ENCODE measurements around the gene CYP26A1.
"Not testable (repeated sequence)": the region's sequence is repeated elsewhere in the genome, so short reads cannot be mapped to it uniquely, and the experiment has no call there.

Gene CYP26A1

GRCh38 chr10:93080350-93081046 is 6.8 kb downstream of the CYP26A1 start:
- DNase-seq, result no peak

GRCh38 chr10:93081318-93081717 is 7.6 kb downstream of the CYP26A1 start:
- no peak for DNase-seq

GRCh38 chr10:93081834-93082233 is 8.1 kb downstream of the CYP26A1 start:
- DNase-seq, result no peak

- DNase-seq, result no peak
Measured at GRCh38 chr10:93083743-93084539, 10.2 kb downstream of the CYP26A1 start.

- no peak for DNase-seq
Measured at GRCh38 chr10:93085272-93085859, 11.7 kb downstream of the CYP26A1 start.

GRCh38 chr10:93086289-93086688 is 12.6 kb downstream of the CYP26A1 start:
- DNase-seq, result no peak

GRCh38 chr10:93087846-93088245 is 14.2 kb downstream of the CYP26A1 start:
- DNase-seq, result no peak

- no peak for DNase-seq
Measured at GRCh38 chr10:93088466-93088865, 14.8 kb downstream of the CYP26A1 start.

- no peak for DNase-seq
Measured at GRCh38 chr10:93090619-93091018, 16.9 kb downstream of the CYP26A1 start.

- no peak for DNase-seq
Measured at GRCh38 chr10:93091960-93092359, 18.3 kb downstream of the CYP26A1 start.

GRCh38 chr10:93095225-93095624 is 21.5 kb downstream of the CYP26A1 start:
- no peak for DNase-seq

- no peak for DNase-seq
Measured at GRCh38 chr10:93096901-93097300, 23.2 kb downstream of the CYP26A1 start.

- no peak for DNase-seq
Measured at GRCh38 chr10:93097386-93097785, 23.7 kb downstream of the CYP26A1 start.

- no peak for DNase-seq
Measured at GRCh38 chr10:93098816-93099215, 25.1 kb downstream of the CYP26A1 start.

- DNase-seq, result no peak
Measured at GRCh38 chr10:93099670-93100069, 26.0 kb downstream of the CYP26A1 start.

- DNase-seq, result not testable (repeated sequence)
Measured at GRCh38 chr10:93101148-93101547, 27.5 kb downstream of the CYP26A1 start.

GRCh38 chr10:93103953-93104352 is 30.3 kb downstream of the CYP26A1 start:
- no peak for DNase-seq

GRCh38 chr10:93106631-93107072 is 33.0 kb downstream of the CYP26A1 start:
- DNase-seq, result no peak

GRCh38 chr10:93110472-93111146 is 36.9 kb downstream of the CYP26A1 start:
- no peak for DNase-seq

- DNase-seq, result no peak
Measured at GRCh38 chr10:93113042-93113441, 39.3 kb downstream of the CYP26A1 start.

- DNase-seq, result no peak
Measured at GRCh38 chr10:93115661-93116383, 42.1 kb downstream of the CYP26A1 start.

GRCh38 chr10:93121311-93121710 is 47.6 kb downstream of the CYP26A1 start:
- no peak for DNase-seq

- no peak for DNase-seq
Measured at GRCh38 chr10:93123766-93124165, 50.1 kb downstream of the CYP26A1 start.
